Measurements from ENCODE around the gene BCAP31. TPM values are rescaled to one million over a fixed set of nuclear protein-coding genes. Genes with fewer than 3 reads are reported as not detected.
A peak's percentile ranks its signal among the peaks of the same experiment; 100 is the strongest.

BCAP31 gene
- total and polyA plus RNA-seq, 12 donors = 121 to 343 (median 271) TPM

DNA sequence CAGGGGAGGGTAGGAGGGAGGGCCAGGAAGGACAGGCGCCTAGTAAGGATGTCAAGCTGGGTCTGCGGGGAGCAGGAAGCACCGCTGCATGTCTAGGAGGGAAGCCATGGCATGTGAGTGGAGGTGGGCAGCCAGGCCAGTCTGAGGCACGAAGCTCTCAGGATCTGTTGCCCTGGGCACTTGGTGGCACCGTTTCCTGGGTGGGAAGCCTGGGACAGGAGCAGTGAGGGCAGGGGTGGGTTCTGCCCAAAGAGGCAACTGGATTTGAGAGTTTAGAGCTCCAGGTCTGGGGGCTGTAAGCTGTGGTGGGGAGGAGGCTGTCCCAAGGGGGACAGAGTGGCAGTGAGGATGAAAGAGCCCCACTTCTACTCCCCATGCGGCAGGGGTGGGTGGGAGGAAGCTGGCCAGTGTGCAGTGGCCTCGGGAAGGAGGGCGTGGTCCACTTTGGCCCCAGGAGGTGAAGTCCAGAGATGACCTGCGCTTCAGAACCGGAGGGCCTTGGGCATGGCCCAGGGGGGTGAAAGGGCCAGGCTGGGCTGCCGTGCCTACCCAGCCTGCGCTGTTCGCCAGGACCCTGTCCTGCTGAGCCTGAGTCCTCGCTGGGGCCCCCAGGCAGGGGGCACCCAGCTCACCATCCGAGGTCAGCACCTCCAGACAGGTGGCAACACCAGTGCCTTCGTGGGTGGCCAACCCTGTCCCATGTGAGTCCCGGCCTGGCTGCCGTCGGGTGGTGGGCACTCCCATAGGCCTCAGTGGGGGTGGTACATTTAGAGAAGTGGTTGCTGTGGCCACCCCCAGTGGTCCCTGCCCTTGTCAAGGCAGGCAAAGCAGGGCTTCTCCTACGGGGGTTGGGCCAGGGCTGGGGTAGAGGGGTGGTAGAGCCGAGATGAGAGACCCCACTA lies 48.4 kb upstream of the BCAP31 start:
- Histone ChIP-seq H3K27me3 (no peaks in the 10 kb centered on the region), H3K4me1 (replicated peaks in 1 of 2) (no peaks in the 10 kb centered on the region), H3K9me3 (replicated peaks in 1 of 3) (no peaks in the 10 kb centered on the region), H3K27ac (no peak overlapping the region), H3K4me3 (no peak overlapping the region), H3K36me3 (replicated peaks in 1 of 2) (peaks cover 0 to 16% of the 10 kb centered on the region in 2 donors)
- WGBS, 4 donors = 77 to 88% (median 82%) methylated on average over 2 to 21 of the region's 21 CpGs
- DNase-seq = no peak
- intact Hi-C loops (cut with DNase I) = no loop called here
- TF ChIP-seq, protein P1, sequence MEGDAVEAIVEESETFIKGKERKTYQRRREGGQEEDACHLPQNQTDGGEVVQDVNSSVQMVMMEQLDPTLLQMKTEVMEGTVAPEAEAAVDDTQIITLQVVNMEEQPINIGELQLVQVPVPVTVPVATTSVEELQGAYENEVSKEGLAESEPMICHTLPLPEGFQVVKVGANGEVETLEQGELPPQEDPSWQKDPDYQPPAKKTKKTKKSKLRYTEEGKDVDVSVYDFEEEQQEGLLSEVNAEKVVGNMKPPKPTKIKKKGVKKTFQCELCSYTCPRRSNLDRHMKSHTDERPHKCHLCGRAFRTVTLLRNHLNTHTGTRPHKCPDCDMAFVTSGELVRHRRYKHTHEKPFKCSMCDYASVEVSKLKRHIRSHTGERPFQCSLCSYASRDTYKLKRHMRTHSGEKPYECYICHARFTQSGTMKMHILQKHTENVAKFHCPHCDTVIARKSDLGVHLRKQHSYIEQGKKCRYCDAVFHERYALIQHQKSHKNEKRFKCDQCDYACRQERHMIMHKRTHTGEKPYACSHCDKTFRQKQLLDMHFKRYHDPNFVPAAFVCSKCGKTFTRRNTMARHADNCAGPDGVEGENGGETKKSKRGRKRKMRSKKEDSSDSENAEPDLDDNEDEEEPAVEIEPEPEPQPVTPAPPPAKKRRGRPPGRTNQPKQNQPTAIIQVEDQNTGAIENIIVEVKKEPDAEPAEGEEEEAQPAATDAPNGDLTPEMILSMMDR (IDR thresholded peaks at IDR 0.05) = no peak
- TF ChIP-seq POLR2A (IDR thresholded peaks at IDR 0.05) = no peak

DNA sequence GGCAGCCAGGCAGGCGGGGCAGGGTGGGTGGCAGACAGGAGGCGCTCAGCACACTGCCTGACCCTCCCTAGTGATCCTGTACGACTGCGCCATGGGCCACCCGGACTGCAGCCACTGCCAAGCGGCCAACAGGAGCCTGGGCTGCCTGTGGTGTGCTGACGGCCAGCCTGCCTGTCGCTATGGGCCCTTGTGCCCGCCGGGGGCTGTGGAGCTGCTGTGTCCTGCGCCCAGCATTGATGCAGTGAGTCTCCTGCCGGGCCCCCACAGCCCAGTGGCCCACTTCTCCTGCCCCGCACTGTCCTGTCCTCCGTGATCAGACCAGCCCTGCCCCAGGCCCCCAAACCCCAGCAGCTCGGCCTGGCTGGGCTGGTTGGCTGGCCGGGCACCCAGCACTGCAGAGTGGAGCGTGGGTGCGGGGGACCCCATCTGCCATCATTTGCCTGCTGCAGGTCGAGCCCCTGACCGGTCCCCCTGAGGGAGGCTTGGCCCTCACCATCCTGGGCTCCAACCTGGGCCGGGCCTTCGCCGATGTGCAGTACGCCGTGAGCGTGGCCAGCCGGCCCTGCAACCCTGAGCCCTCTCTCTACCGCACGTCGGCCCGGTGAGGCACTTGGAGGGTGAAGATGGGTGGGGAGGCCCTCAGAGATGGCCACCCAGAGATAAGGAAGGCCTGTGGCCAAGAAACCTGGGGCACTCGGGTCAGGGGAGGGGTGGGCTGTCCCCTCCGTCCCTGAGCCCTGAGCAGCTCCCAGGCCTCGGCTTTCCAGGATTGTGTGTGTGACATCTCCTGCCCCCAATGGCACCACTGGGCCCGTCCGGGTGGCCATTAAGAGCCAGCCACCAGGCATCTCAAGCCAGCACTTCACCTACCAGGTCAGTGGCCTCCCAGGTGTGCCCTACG lies 47.5 kb upstream of the BCAP31 start:
- TF ChIP-seq, protein P1 (IDR thresholded peaks at IDR 0.05) = no peak
- no peak for TF ChIP-seq POLR2A (IDR thresholded peaks at IDR 0.05)
- Histone ChIP-seq H3K4me3 (no peak overlapping the region), H3K27ac (no peak overlapping the region), H3K4me1 (replicated peaks in 1 of 2) (no peaks in the 10 kb centered on the region), H3K9me3 (replicated peaks in 1 of 3) (no peaks in the 10 kb centered on the region), H3K36me3 (replicated peaks in 1 of 2) (peaks cover 0 to 16% of the 10 kb centered on the region in 2 donors), H3K27me3 (no peaks in the 10 kb centered on the region)
- WGBS, 4 donors = 85 to 95% (median 90%) methylated on average over 3 to 37 of the region's 37 CpGs; no CpG with 5 or more reads in 1 of the 4 donors
- DNase-seq = no peak
- intact Hi-C loops (cut with DNase I) = no loop called here

- TF ChIP-seq, protein P1 (IDR thresholded peaks at IDR 0.05) = no peak
- TF ChIP-seq POLR2A (IDR thresholded peaks at IDR 0.05) = no peak
- intact Hi-C loops (cut with DNase I) = no loop called here
- no peaks in the 10 kb centered on the region for H3K27me3 ChIP-seq
- H3K27ac ChIP-seq = no peak overlapping the region
- peaks cover 0 to 4% of the 10 kb centered on the region in 2 donors for H3K4me1 ChIP-seq (replicated peaks in 1 of 2)
- 79 to 90% (median 87%) methylated on average over 8 to 18 of the region's 18 CpGs; no CpG with 5 or more reads in 1 of the 4 donors for WGBS, 4 donors
- no peak overlapping the region for H3K4me3 ChIP-seq
- no peaks in the 10 kb centered on the region for H3K9me3 ChIP-seq (replicated peaks in 1 of 3)
- peak in 1 of 7 donors; percentile 10 for DNase-seq
- H3K36me3 ChIP-seq (replicated peaks in 1 of 2) = peaks cover 0 to 16% of the 10 kb centered on the region in 2 donors
Measured at GRCh38 chrX:153770601-153771414, 46.6 kb upstream of the BCAP31 start.

Data from adrenal gland (tissue), 12 donors.